Measurements from ENCODE around the gene LMAN1L. TPM values are rescaled to one million over a fixed set of nuclear protein-coding genes. Genes with fewer than 3 reads are reported as not detected.
A peak's percentile ranks its signal among the peaks of the same experiment; 100 is the strongest.

The LMAN1L gene
- polyA plus RNA-seq, 1 donor (not counting 4 experiments of a cell fraction or from before 2014, with no cell fraction given), result not detected

- Histone ChIP-seq H3K4me3 (ENCODE audit: control insufficient read depth in 2 of 3, extremely low read depth in 1 of 3, insufficient read depth in 2 of 3, low read depth in 1 of 3, low read length in 3 of 3) (peak overlapping the region in 2 of 3 experiments; percentile 22 to 57), H3K9me3 (ENCODE audit: control insufficient read depth, low read depth, low read length) (no peaks in the 10 kb centered on the region), H3K36me3 (ENCODE audit: control insufficient read depth in 2 of 2, extremely low read depth in 1 of 2, insufficient read depth in 2 of 2, low read length in 2 of 2) (peaks cover 31 to 37% of the 10 kb centered on the region in 2 experiments), H3K27ac (ENCODE audit: control insufficient read depth, insufficient read depth, low read length) (peak overlapping the region; percentile 98), H3K9me1 (ENCODE audit: control insufficient read depth, extremely low read depth, insufficient read depth, low read length) (peaks cover 4% of the 10 kb centered on the region), H2AFZ (ENCODE audit: control insufficient read depth, low read length) (peak overlapping the region; percentile 69), H3K4me1 (ENCODE audit: control insufficient read depth, extremely low read depth, insufficient read depth, low read length) (peaks cover 25% of the 10 kb centered on the region), H3K79me2 (ENCODE audit: control insufficient read depth, insufficient read depth, low read length) (peaks cover 30% of the 10 kb centered on the region), H3K4me2 (ENCODE audit: control insufficient read depth, extremely low read depth, insufficient read depth, low read depth, low read length) (peak overlapping the region; percentile 87), H3K27me3 (ENCODE audit: control insufficient read depth, extremely low read depth, insufficient read depth, low read length) (no peaks in the 10 kb centered on the region), H3K9ac (ENCODE audit: control insufficient read depth, extremely low read depth, insufficient read depth, low read length) (peak overlapping the region; percentile 85), H4K20me1 (ENCODE audit: control insufficient read depth, extremely low read depth, insufficient read depth, low read length) (peaks cover 3% of the 10 kb centered on the region)
- TF ChIP-seq CTCF (optimal IDR thresholded peaks at IDR 0.05 in 1 of 3, IDR thresholded peaks at IDR 0.05 in 1 of 3, conservative IDR thresholded peaks at IDR 0.05 in 1 of 3; ENCODE audit: extremely low read depth in 1 of 3, insufficient read depth in 2 of 3, low read length in 3 of 3) (peak; percentile 98 to 99 (median 99)), EZH2 (IDR thresholded peaks at IDR 0.05; ENCODE audit: low read length) (no peak)
- dilution Hi-C loops (cut with MboI; ENCODE audit: extremely low pct_ligation_motif_present, low sequenced_read_pairs), result no loop called here
- peak; percentile 99 for FAIRE-seq
- peak; percentile 93 for DNase-seq (ENCODE audit: low read depth, low spot score)
These were observed 12.6 kb upstream of the LMAN1L start for GRCh38 chr15:74799856-74800558.

GRCh38 chr15:74800559-74801094, 12.0 kb upstream of the LMAN1L start:
- DNase-seq (ENCODE audit: low read depth, low spot score), result no peak
- no peak for FAIRE-seq
- Histone ChIP-seq H4K20me1 (ENCODE audit: control insufficient read depth, extremely low read depth, insufficient read depth, low read length) (peaks cover under 1% of the 10 kb centered on the region), H3K9me3 (ENCODE audit: control insufficient read depth, low read depth, low read length) (no peaks in the 10 kb centered on the region), H3K9me1 (ENCODE audit: control insufficient read depth, extremely low read depth, insufficient read depth, low read length) (peaks cover 2% of the 10 kb centered on the region), H3K9ac (ENCODE audit: control insufficient read depth, extremely low read depth, insufficient read depth, low read length) (no peak overlapping the region), H3K79me2 (ENCODE audit: control insufficient read depth, insufficient read depth, low read length) (peaks cover 24% of the 10 kb centered on the region), H3K27ac (ENCODE audit: control insufficient read depth, insufficient read depth, low read length) (no peak overlapping the region), H3K4me2 (ENCODE audit: control insufficient read depth, extremely low read depth, insufficient read depth, low read depth, low read length) (no peak overlapping the region), H3K27me3 (ENCODE audit: control insufficient read depth, extremely low read depth, insufficient read depth, low read length) (no peaks in the 10 kb centered on the region), H2AFZ (ENCODE audit: control insufficient read depth, low read length) (no peak overlapping the region), H3K36me3 (ENCODE audit: control insufficient read depth in 2 of 2, extremely low read depth in 1 of 2, insufficient read depth in 2 of 2, low read length in 2 of 2) (peaks cover 31 to 37% of the 10 kb centered on the region in 2 experiments), H3K4me3 (ENCODE audit: control insufficient read depth in 2 of 3, extremely low read depth in 1 of 3, insufficient read depth in 2 of 3, low read depth in 1 of 3, low read length in 3 of 3) (no peak overlapping the region), H3K4me1 (ENCODE audit: control insufficient read depth, extremely low read depth, insufficient read depth, low read length) (peaks cover 19% of the 10 kb centered on the region)
- dilution Hi-C loops (cut with MboI; ENCODE audit: extremely low pct_ligation_motif_present, low sequenced_read_pairs), result no loop called here
- TF ChIP-seq EZH2 (IDR thresholded peaks at IDR 0.05; ENCODE audit: low read length) (no peak), CTCF (optimal IDR thresholded peaks at IDR 0.05 in 1 of 3, IDR thresholded peaks at IDR 0.05 in 1 of 3, conservative IDR thresholded peaks at IDR 0.05 in 1 of 3; ENCODE audit: extremely low read depth in 1 of 3, insufficient read depth in 2 of 3, low read length in 3 of 3) (no peak)
